ENCODE results near the gene NFIC.
"Not testable (repeated sequence)": the region's sequence is repeated elsewhere in the genome, so short reads cannot be mapped to it uniquely, and the experiment has no call there.

Gene NFIC

DNA sequence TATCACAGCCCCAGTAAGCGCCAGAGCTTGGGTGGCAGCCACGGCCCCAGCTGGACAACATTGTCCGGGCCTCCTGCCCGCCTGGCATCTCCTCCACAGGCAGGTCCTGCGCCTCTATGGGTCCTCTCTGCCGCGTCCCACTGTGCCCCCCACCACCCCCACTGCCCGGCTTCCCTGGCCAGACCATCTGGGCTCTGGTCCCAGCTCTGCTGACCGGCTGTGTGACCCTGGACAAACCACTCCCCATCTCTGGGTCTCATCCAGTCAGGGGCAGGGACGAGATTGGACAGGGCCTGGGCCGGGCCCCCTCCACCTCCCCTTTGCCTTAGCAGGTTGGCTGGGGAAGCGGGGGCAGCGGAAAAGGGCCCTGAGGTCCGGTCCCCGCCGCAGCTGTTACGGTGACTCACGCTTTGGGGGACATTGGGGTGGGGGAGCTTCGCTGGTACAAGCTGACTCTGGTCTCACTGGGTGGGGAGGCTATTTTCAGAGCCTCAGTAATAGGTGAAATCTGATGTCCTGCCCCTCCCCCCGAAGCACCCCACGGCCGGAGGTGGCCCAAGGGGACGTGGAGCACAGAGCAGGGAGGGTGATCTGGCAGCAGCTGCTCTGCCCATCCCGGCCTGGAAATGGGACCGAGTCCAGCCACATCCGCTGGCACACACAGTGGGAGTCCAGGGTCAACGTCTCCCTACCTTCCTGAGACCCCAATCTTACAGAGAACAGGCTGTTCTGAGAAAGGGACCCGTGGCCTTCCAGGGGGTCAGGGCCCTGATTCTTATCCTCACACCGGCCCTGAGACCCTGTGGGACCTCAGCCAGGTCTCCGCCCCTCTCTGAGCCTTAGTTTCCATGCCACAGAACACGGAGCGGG lies 9.1 kb downstream of the NFIC start:
- DNase-seq = peak; percentile 52

DNA sequence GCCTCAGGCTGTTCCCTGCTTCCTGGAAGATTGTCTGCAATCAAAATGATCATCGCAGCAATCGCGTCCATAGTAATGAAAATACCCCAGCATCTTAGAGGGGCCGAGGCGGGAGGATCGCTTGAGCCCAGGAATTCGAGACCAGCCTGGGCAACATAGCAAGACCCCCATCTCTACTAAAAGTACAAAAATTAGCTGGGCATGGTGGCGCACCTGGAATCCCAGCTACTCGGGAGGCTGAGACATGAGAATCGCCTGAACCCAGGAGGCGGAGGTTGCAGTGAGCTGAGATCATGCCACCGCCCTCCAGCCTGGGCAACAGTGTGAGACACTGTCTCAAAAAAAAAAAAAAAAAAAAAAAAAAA lies 9.7 kb downstream of the NFIC start:
- DNase-seq = not testable (repeated sequence)

DNA sequence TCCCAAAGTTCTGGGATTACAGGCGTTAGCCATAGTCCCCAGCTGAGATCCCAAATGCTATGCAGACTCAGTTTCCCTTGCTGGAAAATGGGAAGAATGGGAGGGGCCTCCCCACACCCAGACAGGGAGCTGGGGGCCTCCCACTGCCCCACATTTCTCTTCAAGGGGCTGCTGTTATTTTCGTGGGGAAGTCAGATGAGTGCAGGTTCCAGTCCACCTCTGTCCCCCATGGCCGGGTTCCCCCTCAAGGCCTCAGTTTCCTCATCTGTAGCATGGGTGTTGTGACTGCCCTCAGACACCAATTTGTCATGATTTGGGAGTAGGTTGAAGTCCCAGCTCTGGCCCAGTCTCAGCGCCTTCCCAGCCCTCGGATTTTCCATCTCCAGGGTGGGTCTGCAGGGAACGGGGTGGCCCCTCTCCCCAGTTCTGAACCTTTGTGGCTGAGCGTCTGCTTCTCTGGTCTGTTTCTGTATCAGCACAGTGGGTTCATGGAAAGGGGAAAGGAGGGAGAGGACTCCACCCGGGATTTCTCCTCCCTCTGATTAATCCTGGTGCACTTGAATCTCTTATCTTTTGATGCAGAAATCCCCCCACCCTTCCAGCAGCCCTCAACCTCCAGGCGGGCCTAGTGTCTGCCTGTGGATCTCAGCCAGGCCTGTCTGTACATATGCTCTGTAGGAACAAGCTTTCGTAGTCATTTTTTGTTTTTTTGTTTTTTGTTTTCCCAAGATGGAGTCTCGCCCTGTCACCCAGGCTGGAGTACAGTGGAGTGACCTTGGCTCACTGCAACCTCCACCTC lies 12.2 kb downstream of the NFIC start:
- no peak for DNase-seq

DNA sequence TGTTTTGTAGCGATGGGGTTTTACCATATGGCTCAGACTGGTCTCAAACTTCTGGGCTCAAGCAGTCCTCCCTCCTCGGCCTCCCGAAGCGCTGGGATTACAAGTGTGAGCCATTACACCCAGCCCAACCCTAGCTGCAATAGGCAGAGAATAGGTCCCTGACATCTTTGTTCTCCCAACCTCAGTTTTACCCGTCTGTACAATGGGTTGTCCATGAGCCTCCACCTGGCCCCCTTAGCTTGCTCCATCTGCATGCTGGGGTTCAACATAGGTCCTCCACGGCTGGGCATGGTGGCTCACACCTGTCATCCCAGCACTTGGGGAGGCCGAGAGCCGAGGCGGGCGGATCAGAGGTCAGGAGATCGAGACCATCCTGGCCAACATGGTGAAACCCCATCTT lies 14.4 kb downstream of the NFIC start:
- DNase-seq = no peak

DNA sequence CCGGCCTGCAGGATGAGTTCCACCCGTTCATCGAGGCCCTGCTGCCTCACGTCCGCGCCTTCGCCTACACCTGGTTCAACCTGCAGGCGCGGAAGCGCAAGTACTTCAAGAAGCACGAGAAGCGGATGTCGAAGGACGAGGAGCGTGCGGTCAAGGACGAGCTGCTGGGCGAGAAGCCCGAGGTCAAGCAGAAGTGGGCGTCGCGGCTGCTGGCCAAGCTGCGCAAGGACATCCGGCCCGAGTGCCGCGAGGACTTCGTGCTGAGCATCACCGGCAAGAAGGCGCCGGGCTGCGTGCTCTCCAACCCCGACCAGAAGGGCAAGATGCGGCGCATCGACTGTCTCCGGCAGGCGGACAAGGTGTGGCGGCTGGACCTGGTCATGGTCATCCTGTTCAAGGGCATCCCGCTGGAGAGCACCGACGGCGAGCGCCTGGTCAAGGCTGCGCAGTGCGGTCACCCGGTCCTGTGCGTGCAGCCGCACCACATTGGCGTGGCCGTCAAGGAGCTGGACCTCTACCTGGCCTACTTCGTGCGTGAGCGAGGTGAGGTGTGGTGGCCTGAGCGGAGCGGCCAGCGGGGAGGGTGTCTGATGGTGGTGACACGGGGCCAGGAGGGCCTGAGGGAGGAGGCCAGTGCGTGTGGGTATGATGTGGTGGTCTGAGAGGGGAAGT lies 15.5 kb downstream of the NFIC start:
- no peak for DNase-seq

DNA sequence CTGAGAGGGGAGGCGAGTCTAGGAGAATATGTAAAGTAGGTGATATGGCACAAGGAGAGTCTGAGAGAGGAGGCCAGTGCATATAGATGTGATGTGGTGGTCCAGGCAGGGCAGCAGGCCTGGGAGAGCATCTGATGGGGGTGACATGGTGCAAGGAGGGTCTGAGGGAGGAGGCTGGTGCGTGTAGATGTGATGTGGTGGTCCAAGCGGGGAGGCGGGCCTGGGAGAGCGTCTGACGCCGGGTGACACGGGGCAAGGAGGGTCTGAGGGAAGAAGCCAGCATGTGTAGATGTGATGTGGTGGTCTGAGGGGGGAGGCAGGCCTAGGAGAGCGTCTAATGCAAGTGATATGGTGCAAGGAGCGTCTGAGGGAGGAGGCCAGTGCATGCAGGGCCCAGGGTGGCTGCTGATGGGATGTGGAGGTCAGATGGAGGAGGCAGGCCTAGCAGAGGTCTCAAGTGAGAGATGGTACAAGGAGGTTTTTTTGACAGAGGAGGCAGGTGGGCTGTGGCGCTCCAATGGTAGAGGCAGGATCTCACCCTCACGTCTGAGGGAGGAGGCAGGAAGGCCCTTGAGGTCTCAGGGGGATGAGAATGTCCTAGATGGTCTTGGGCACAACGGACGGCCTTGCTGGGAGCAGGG lies 16.2 kb downstream of the NFIC start:
- DNase-seq = no peak

DNA sequence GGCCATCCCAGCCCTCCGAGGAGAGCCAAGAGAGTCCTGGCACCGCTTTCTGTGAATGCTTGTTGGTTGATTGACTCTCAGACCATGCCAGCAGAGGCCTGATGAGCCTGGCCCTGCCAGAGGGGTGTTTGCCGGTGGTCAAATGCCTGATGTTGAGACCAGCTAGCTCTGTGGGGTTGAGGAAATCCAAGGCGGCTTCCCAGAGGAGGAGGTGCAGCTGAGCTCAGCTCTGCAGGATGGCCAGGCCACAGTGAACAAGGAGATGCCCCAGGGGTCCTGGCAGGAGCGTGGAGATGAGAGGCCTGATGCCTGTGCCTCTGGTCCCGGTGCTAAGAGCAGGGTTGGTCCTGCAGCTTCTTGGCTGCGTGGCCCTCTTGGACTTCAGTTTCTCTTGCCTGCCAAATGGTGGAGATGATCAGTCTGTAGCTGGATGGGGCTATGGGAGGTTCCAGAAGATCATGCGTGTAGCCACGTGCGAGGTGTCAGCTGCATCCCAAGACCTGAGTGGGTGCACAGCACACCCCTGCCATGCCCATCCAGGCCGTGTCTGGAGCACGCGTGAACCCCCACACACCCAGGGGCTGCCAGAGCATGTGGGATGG lies 16.8 kb downstream of the NFIC start:
- no peak for DNase-seq

DNA sequence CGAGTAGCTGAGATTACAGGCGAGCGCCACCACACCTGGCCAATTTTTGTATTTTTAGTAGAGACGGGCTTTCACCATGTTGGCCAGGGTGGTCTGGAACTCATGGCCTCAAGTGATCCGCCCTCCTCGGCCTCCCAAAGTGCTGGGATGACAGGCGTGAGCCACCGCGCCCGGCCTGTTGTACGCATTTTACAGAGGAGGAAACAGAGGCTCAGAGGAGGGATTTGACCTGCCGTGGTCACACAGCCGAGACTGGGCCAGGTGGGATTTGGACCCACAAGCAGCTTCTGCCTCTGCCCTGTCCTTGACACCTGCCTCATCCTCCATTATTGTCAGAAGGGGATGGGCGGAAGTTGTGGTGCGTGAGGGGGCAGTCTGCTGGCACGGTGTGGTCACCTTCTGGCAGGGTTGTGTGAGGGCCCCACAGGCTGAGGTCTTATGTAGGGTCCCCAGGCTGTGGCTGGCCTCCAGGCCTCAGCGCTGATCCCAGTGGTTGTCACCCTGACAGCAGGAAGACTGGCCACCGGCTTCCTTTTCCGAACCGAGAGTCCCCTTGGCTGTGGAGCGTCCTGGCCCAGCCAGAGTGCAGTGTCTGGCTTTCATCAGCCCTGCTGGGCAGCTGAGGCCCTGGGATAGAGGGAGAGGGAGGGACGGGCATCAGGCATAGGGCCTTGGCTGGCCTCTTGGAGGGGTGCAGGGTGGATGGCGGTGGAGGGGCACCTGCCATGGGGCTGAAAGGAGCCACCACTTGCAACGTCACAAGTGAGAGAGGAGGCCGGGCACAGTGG lies 20.3 kb downstream of the NFIC start:
- no peak for DNase-seq

DNA sequence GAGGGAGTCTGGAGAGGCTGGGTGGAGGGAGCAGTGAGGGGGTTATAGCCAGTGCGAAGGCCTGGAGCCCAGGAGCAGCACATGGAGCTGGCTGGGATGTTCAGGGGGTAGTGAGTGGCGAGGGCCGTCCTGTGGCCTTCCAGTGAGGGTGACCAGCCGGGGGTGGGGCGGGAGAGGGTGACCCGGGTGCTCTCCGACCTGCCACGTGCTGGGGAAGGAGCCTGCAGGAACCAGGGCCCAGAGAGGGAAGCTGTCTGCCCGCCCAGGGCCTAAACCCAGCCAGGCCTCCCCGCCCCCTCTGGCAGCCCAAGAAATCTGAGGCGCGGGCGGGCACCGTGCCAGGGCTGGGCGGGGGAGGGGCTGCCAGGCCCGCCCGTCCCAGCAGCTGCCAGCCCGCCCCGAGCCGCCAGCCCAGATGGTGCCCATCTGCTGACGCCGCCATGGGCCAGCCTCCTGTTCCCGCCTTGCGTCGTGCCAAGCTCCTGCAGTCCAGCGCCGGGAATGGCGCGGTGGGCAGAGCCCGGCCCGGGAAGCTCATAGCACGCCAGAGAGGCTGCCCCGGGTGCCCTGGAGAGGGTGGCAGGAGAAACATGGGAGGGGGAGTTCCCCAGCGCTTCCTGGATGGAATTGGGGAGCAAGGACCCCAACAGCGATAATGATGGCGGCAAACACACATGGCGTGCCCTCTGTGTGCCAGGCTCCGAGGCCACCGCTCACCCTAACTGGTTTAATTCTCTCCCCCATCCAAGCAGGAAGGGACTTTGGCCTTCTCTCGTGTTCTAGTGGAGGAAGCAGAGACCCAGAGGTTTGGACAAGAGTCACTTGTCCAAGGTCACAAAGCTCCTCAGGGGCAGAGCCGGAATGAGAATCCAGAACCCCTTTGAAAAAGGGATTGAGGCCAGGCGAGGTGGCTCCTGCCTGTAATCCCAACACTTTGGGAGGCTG lies 21.5 kb downstream of the NFIC start:
- no peak for DNase-seq

DNA sequence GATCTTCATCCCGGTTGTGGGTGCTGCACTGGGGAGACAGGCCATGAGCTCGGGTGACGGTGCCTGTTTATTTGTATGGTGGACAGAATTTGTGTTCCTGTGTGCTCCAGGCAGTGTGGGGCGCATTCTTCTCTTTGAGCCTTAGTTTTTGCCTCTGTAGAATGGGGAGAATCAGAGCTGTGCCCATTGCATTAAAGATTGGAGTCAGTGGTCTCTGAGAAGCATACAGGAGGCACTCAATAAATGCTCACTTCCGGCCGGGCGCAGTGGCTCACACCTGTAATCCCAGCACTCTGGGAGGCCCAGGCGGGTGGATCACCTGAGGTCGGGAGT lies 23.0 kb downstream of the NFIC start:
- no peak for DNase-seq

DNA sequence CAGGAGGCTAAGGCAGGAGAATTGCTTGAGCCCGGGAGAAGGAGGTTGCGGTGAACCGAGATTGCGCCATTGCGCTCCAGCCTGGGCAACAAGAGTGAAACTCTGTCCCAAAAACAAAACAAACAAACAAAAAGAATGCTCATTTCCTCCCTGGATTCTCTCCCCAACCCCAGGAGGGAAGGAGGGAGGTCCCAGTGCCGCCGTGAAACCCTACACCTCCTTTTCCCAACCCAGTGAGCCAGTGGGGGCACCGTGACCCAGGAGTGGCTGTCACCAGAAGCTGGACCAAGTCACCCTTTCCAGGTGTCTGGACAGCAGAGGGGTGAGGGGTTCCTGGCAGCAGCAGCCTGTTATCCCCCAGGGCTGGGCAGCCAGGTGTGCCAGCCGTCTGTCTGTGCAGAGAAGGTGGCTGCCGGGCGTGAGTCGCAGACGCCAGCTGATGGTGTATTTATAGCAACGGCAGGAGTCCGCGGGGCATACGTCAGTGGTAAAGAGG lies 23.5 kb downstream of the NFIC start:
- DNase-seq = no peak

DNA sequence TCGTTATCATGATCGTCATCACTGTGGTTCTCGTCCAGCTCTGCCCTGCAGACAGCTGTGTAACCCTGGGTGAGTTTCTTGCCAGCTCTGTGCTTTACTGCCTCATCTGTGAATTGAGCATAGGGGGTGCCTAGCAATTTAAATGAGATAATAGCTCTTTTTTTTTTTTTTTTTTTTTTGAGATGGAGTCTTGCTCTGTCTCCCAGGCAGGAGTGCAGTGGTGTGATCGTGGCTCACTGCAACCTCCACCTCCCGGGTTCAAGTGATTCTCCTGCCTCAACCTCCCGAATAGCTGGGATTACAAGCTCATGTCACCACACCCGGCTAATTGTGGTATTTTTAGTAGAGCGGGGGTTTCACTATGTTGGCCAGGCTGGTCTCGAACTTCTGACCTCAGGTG lies 25.5 kb downstream of the NFIC start:
- DNase-seq = not testable (repeated sequence)

DNA sequence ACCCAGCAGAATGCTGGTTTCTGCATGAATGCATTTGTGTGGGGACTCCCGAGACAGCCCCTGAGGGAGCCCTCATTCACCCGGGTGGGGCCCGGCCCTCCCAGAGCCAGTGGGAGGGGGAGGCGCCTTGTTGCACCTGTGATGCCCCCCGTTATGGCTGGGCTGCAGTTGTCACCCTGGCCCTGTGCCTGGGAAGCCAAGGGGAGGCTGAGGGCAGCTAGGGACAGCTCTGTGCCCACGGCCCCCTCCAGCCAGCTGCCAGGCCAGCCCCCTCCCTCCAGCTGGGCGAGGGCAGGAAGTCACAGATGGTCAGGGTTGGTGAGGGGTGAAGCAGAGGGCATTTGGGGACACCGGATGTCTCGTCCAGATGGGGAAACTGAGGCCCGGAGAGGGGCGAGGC lies 26.1 kb downstream of the NFIC start:
- no peak for DNase-seq

DNA sequence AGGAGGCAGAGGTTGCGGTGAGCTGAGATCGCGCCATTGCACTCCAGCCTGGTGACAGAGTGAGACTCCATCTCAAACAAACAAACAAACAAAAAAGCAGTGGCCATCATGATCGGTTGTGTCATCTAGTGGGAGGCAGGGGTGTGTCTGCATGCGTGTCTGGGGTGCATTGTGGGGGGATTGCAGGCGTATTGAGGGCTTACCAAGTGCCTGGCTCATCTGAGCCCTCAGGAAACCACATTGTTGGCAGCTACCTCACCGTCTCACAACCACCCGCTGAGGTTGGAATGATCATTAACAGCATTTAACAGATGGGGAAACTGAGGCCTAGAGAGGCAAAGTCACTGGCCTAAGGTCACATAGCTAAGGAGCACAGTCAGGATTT lies 30.5 kb downstream of the NFIC start:
- DNase-seq = no peak

DNA sequence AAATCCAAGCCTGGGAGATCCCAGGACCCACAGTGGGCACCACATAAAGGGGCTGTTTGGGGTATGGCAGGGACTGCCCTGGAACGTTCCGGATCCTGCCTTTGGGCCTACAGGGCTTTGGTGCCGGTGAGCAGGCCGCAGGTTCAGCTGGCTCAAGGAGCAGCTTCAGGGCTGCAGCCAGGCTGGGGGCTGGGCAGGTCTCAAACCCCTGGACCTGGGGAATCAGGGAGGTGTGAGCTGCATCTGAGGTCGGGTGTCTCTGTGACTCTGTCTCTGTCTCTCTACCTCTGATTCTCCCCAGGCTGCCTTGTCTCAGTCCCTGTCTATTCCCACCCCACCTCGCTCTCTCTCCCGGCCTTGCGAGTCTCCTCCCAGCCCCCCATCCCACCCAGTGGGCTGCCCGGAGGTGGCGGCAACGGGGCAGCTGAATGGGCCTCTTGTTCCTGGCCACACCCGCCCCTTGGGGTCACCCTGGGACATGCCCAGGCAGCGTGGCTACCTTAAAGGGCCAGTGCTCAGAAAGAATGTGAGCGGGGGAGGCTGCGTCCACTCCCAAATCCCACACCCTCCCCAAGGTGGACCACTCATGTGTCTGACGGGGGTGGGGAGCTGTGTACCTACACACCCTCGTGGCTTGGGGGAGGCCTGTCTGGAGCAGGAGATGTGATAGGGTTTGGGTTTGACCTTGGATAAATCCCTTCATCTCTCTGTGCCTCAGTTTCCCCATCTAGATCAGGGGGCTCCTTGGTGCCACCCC lies 31.1 kb downstream of the NFIC start:
- DNase-seq = no peak

DNA sequence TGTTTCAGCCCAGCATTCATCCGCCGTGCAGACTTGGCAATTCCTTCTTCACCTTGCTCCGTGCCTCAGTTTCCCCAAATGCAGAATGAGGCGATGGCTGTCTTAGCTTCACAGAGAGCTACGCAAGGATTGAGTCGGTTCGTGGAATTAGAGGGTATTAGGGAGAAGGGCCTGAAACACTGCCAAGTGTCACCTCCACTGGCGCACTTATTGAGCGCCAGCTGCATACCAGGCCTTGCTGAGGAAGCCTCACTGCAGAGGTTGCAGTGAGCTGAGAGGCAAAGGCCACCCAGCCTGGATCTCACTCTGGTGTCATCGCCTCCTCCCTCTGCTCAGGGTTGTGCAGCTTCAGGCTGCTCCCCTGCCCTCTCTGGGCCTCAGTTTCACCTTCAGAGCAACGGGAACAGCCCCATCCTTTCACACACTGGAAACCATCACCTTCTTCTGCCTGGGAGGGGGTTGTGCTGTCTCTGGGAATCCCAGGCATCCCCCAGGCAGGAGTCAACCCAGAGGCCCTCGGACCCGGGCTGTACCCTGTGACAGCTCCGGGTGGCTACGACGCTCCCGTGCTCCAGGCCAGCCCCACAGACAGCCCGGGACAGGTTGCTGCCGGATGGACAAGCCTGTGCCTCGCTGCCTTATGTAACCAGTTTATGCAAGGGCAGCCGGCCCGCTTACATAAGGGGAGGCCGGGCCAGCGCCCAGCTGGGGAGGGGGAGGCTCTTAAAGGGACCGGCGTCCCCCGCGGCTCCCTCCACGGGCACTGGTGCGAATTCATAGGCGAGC lies 31.9 kb downstream of the NFIC start:
- DNase-seq = no peak

DNA sequence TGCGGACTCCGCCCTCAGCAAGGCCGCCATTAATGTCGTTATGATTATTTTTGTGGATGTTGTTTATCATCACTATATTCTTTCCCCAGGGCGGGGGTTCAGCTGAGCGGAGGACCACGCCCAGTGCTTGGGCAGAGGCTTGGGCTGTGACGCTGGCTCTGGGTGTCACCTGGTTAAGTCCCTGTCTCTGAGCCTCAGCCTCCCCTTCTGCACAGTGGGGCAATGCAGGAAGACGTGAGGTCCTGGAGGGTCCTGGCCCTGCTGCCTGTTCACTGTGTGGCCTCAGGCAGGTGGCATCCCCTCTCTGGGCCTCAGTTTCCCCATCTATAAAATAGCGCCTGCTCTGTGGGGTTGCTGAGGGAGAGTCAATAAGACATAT lies 32.5 kb downstream of the NFIC start:
- no peak for DNase-seq

DNA sequence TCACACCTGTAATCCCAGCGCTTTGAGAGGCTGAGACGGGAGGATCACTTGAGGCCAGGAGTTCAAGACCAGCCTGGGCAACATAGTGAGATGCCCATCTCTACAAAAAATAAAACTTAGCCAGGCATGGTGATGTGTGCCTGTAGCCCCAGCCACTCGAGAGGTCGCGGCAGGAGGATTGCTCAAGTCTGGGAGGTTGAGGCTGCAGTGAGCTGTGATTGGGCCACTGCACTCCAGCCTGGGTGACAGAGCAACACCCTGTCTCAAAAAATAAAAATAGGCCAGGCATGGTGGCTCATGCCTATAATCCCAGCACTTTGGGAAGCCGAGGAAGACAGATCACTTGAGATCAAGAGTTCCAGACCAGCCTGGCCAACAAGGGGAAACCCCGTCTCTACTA lies 32.9 kb downstream of the NFIC start:
- not testable (repeated sequence) for DNase-seq
